Fibroblast of mammary gland (primary cell): Measurements from ENCODE around the gene MRPL37.
"Not testable (repeated sequence)": the region's sequence is repeated elsewhere in the genome, so short reads cannot be mapped to it uniquely, and the experiment has no call there.

Experiments used
- DNase-seq: peaks from one replicate; pipeline ENCODE4 v3.0.0-alpha.2; 2010; ENCODE audit warnings: low read depth
- H3K4me3 ChIP-seq: 2 replicates; pipeline ENCODE4 v1.5.1; 2011; ENCODE audit warnings: low read depth, mild to moderate bottlenecking, low read length, moderate library complexity; ENCODE audit not compliant: control insufficient read depth
- CTCF ChIP-seq: conservative IDR thresholded peaks from 2 replicates; pipeline ENCODE4 v1.5.1; 2011; ENCODE audit warnings: low read depth, low read length, inconsistent platforms; ENCODE audit not compliant: control insufficient read depth, insufficient read depth

MRPL37 gene

GRCh38 chr1:54229281-54229891, 29.4 kb downstream of the MRPL37 start:
- DNase-seq: peak; percentile 53
- H3K4me3 ChIP-seq: no peak overlapping the region
- no peak for TF ChIP-seq CTCF

GRCh38 chr1:54230507-54231339, 30.8 kb downstream of the MRPL37 start:
- no peak overlapping the region for H3K4me3 ChIP-seq
- no peak for DNase-seq
- no peak for TF ChIP-seq CTCF

GRCh38 chr1:54233196-54233595, 33.2 kb downstream of the MRPL37 start:
- H3K4me3 ChIP-seq, DNase-seq: not testable (repeated sequence)

- no peak overlapping the region for H3K4me3 ChIP-seq
- no peak for DNase-seq
- no peak for TF ChIP-seq CTCF
Measured at GRCh38 chr1:54234284-54234683, 34.3 kb downstream of the MRPL37 start.

- peak; percentile 17 for DNase-seq
- no peak for TF ChIP-seq CTCF
Measured at GRCh38 chr1:54237586-54237985, 37.6 kb downstream of the MRPL37 start.

GRCh38 chr1:54238353-54239034, 38.5 kb downstream of the MRPL37 start:
- TF ChIP-seq CTCF: no peak
- no peak overlapping the region for H3K4me3 ChIP-seq
- DNase-seq: no peak

More at GRCh38 chr1:54237586-54237985, 37.6 kb downstream of the MRPL37 start:
- no peak overlapping the region for H3K4me3 ChIP-seq

- no peak overlapping the region for H3K4me3 ChIP-seq
- DNase-seq: no peak
- TF ChIP-seq CTCF: no peak
Measured at GRCh38 chr1:54239035-54239383, 39.0 kb downstream of the MRPL37 start.
